OCI-LY1 (cell line): Measurements from ENCODE around the gene DMRTC2.

Source experiments
- CTCF ChIP-seq: fragments of 200-600 bp; sonication (generic), shearing (Covaris generic); IDR thresholded peaks from 2 replicates; pipeline ENCODE4 v1.5.1; 2017; ENCODE audit warnings: mild to moderate bottlenecking, antibody characterized with exemption, low read length, moderate library complexity, mixed read lengths
- EZH2 ChIP-seq: fragments of 200-600 bp; sonication (generic), shearing (Covaris generic); IDR thresholded peaks from 2 replicates; pipeline ENCODE4 v1.8.0; 2017; ENCODE audit warnings: borderline replicate concordance, mixed run types, mild to moderate bottlenecking, antibody characterized with exemption, low read length, moderate library complexity, mixed read lengths

- TF ChIP-seq CTCF (no peak), EZH2 (no peak)
Observed at GRCh38 chr19:41811036-41811435, 33.8 kb upstream of the DMRTC2 start.
